ENCODE data around the gene FBXO45. TPM values are rescaled to one million over a fixed set of nuclear protein-coding genes. Genes with fewer than 3 reads are reported as not detected.

Gene FBXO45
- total RNA-seq, 1 experiment from 2014 or later = 18.6 TPM

GRCh38 chr3:196518966-196519717 is 49.3 kb upstream of the FBXO45 start:
- H4K20me1 ChIP-seq (ENCODE audit: control insufficient read depth, insufficient read depth, insufficient read length) = no peaks in the 10 kb centered on the region
- H3K4me1 Mint-ChIP-seq = peaks cover 11 to 23% of the 10 kb centered on the region in 2 experiments
- H2BK15ac ChIP-seq (ENCODE audit: low read depth, low read length) = no peak overlapping the region
- H3K14ac ChIP-seq (ENCODE audit: insufficient read depth, low read length) = no peak overlapping the region
- no peaks in the 10 kb centered on the region for H3K4me1 ChIP-seq (ENCODE audit: insufficient read depth, low read length)
- H3K56ac ChIP-seq (ENCODE audit: insufficient read length, low read depth, low read length) = no peak overlapping the region
- H3K4ac ChIP-seq (ENCODE audit: low read depth, low read length) = no peak overlapping the region
- no peak overlapping the region for H2BK12ac ChIP-seq (ENCODE audit: insufficient read length, low read depth, low read length)
- H3K18ac ChIP-seq (ENCODE audit: insufficient read length, low read depth, low read length) = no peak overlapping the region
- H3K4me2 ChIP-seq (ENCODE audit: insufficient read depth, insufficient read length, low read length) = no peak overlapping the region
- H3K23ac ChIP-seq (ENCODE audit: insufficient read length, low read depth, low read length) = no peak overlapping the region
- no peak overlapping the region for H2BK20ac ChIP-seq (ENCODE audit: low read depth, low read length, poor library complexity, severe bottlenecking)
- no peak overlapping the region for H2AK5ac ChIP-seq (ENCODE audit: insufficient read length, low read length)
- H3K27me3 Mint-ChIP-seq (ENCODE audit: low read depth) = peaks cover 4% of the 10 kb centered on the region
- H3T11ph ChIP-seq (ENCODE audit: low read length) = no peak overlapping the region
- peaks cover 30 to 41% (median 30%) of the 10 kb centered on the region in 3 experiments for H3K36me3 Mint-ChIP-seq (ENCODE audit: insufficient read depth in 1 of 3, low read depth in 3 of 3)
- no peak overlapping the region for H4K5ac ChIP-seq (ENCODE audit: insufficient read length, low read depth, low read length)
- H2AFZ ChIP-seq (ENCODE audit: low read length) = no peak overlapping the region
- no peak overlapping the region for H3K27ac ChIP-seq (ENCODE audit: insufficient read length, low read depth, low read length)
- no peak overlapping the region for H3K4me3 Mint-ChIP-seq
- no peak overlapping the region for H3K9ac ChIP-seq (ENCODE audit: extremely low read depth, insufficient read length, low read length)
- H3K27me3 ChIP-seq (ENCODE audit: insufficient read depth, low read length) = no peaks in the 10 kb centered on the region
- H3K23me2 ChIP-seq (ENCODE audit: insufficient read length, low read depth, low read length, poor library complexity, severe bottlenecking) = no peaks in the 10 kb centered on the region
- peak; percentile 73 for DNase-seq
- H2BK120ac ChIP-seq (ENCODE audit: low read depth, low read length, poor library complexity, severe bottlenecking) = no peak overlapping the region
- H2BK5ac ChIP-seq (ENCODE audit: insufficient read length, low read length) = no peak overlapping the region
- no peak overlapping the region for H4K91ac ChIP-seq (ENCODE audit: insufficient read length, low read depth, low read length)
- peaks cover 23% of the 10 kb centered on the region for H3K9me3 ChIP-seq (ENCODE audit: control insufficient read depth, low read depth, low read length)
- no peak overlapping the region for H4K8ac ChIP-seq (replicated peaks; ENCODE audit: insufficient read length, low read depth, low read length)
- peaks cover 50 to 57% of the 10 kb centered on the region in 2 experiments for H3K9me3 Mint-ChIP-seq
- WGBS (ENCODE audit: extremely low coverage, insufficient read length, low lambda C conversion rate) = no CpG with 5 or more reads among the region's 12 CpGs
- no peaks in the 10 kb centered on the region for H3K79me1 ChIP-seq (ENCODE audit: insufficient read depth, low read depth, low read length, poor library complexity, severe bottlenecking)
- no peak overlapping the region for H3K27ac Mint-ChIP-seq
- H3K79me2 ChIP-seq (ENCODE audit: insufficient read depth, low read length) = no peaks in the 10 kb centered on the region
- TF ChIP-seq CTCF (conservative IDR thresholded peaks at IDR 0.05) = peak; percentile 79

Measured in H9 (cell line).